GM08714 (cell line): ENCODE results near the gene PERCC1.
"Not testable (repeated sequence)": the region's sequence is repeated elsewhere in the genome, so short reads cannot be mapped to it uniquely, and the experiment has no call there.

Source experiments
- H3K4me3 ChIP-seq: fragments of 200-500 bp; sonication (Bioruptor generic); 2 replicates; pipeline ENCODE4 v1.5.1; 2014; ENCODE audit warnings: mild to moderate bottlenecking, low read length, inconsistent platforms
- ZNF274 ChIP-seq: IDR thresholded peaks from 2 replicates; pipeline ENCODE4 v1.6.1; 2012; ENCODE audit warnings: mild to moderate bottlenecking, low read depth, low read length

Gene PERCC1

GRCh38 chr16:1457489-1458245, 26.8 kb downstream of the PERCC1 start:
- H3K4me3 ChIP-seq, result no peak overlapping the region
- TF ChIP-seq ZNF274, result no peak

- H3K4me3 ChIP-seq, result no peak overlapping the region
- no peak for TF ChIP-seq ZNF274
Observed at GRCh38 chr16:1458336-1458976, 27.6 kb downstream of the PERCC1 start.

- H3K4me3 ChIP-seq, result no peak overlapping the region
- no peak for TF ChIP-seq ZNF274
Observed at GRCh38 chr16:1458977-1459341, 28.1 kb downstream of the PERCC1 start.

GRCh38 chr16:1459967-1460366, 29.1 kb downstream of the PERCC1 start:
- no peak for TF ChIP-seq ZNF274
- H3K4me3 ChIP-seq, result no peak overlapping the region

- no peak overlapping the region for H3K4me3 ChIP-seq
- TF ChIP-seq ZNF274, result no peak
Observed at GRCh38 chr16:1460602-1461138, 29.8 kb downstream of the PERCC1 start.

- no peak for TF ChIP-seq ZNF274
- no peak overlapping the region for H3K4me3 ChIP-seq
Observed at GRCh38 chr16:1461146-1461545, 30.3 kb downstream of the PERCC1 start.

GRCh38 chr16:1464196-1464893, 33.5 kb downstream of the PERCC1 start:
- no peak for TF ChIP-seq ZNF274
- H3K4me3 ChIP-seq, result no peak overlapping the region

GRCh38 chr16:1464894-1465566, 34.2 kb downstream of the PERCC1 start:
- TF ChIP-seq ZNF274, result no peak
- no peak overlapping the region for H3K4me3 ChIP-seq

GRCh38 chr16:1465567-1465915, 34.7 kb downstream of the PERCC1 start:
- H3K4me3 ChIP-seq, result no peak overlapping the region
- TF ChIP-seq ZNF274, result no peak

- no peak overlapping the region for H3K4me3 ChIP-seq
- TF ChIP-seq ZNF274, result no peak
Observed at GRCh38 chr16:1466054-1466453, 35.2 kb downstream of the PERCC1 start.

GRCh38 chr16:1466968-1467521, 36.2 kb downstream of the PERCC1 start:
- TF ChIP-seq ZNF274, result no peak
- H3K4me3 ChIP-seq, result no peak overlapping the region

- no peak overlapping the region for H3K4me3 ChIP-seq
- TF ChIP-seq ZNF274, result no peak
Observed at GRCh38 chr16:1468426-1468810, 37.5 kb downstream of the PERCC1 start.

- H3K4me3 ChIP-seq, result not testable (repeated sequence)
Observed at GRCh38 chr16:1469141-1469540, 38.3 kb downstream of the PERCC1 start.

- no peak overlapping the region for H3K4me3 ChIP-seq
- no peak for TF ChIP-seq ZNF274
Observed at GRCh38 chr16:1469693-1470201, 38.9 kb downstream of the PERCC1 start.
